Trophoblast cell (in vitro differentiated cells and primary cell): ENCODE measurements around the gene IREB2.

Experiments
- DNase-seq, 2 donors: peaks; one replicate each; pipeline ENCODE4 v3.0.0-alpha.2; 2016
- H2AFZ ChIP-seq: 2 replicates; pipeline ENCODE4 v1.6.1; 2013; ENCODE audit warnings: low read length, moderate library complexity, mild to moderate bottlenecking; ENCODE audit not compliant: insufficient read depth, poor library complexity
- H2AK5ac ChIP-seq: 2 replicates; pipeline ENCODE4 v1.6.1; 2013; ENCODE audit warnings: mild to moderate bottlenecking, low read length
- H2BK120ac ChIP-seq: 2 replicates; pipeline ENCODE4 v1.6.1; 2013; ENCODE audit warnings: low read length, mild to moderate bottlenecking, moderate library complexity; ENCODE audit not compliant: insufficient read depth, poor library complexity
- H2BK12ac ChIP-seq: 2 replicates; pipeline ENCODE4 v1.6.1; 2013; ENCODE audit warnings: mild to moderate bottlenecking, low read length, moderate library complexity
- H2BK5ac ChIP-seq: 2 replicates; pipeline ENCODE4 v1.6.1; 2013; ENCODE audit warnings: low read length, low read depth, moderate library complexity, mild to moderate bottlenecking; ENCODE audit not compliant: poor library complexity
- H3K14ac ChIP-seq: 2 replicates; pipeline ENCODE4 v1.6.1; 2013; ENCODE audit warnings: mild to moderate bottlenecking, low read length
- H3K18ac ChIP-seq: 2 replicates; pipeline ENCODE4 v1.6.1; 2013; ENCODE audit warnings: mild to moderate bottlenecking, low read length
- H3K23ac ChIP-seq: 2 replicates; pipeline ENCODE4 v1.6.1; 2013; ENCODE audit warnings: low read length
- H3K27ac ChIP-seq: 2 replicates; pipeline ENCODE4 v1.5.1; 2013; ENCODE audit warnings: low read depth, mild to moderate bottlenecking, inconsistent platforms, low read length, moderate library complexity
- H3K27me3 ChIP-seq: 2 replicates; pipeline ENCODE4 v1.6.1; 2013; ENCODE audit warnings: inconsistent platforms, mild to moderate bottlenecking, low read length, moderate library complexity; ENCODE audit not compliant: insufficient read depth
- H3K36me3 ChIP-seq, 2 experiments: 1 replicate in 1 of 2; 2 replicates in 1 of 2; pipeline ENCODE4 v1.6.1; 2013; ENCODE audit warnings: low read length in 2 of 2, mild to moderate bottlenecking in 2 of 2, moderate library complexity in 1 of 2; ENCODE audit not compliant: insufficient read depth in 2 of 2, control insufficient read depth in 1 of 2
- H3K4ac ChIP-seq: 2 replicates; pipeline ENCODE4 v1.6.1; 2013; ENCODE audit warnings: low read depth, mild to moderate bottlenecking, low read length, moderate library complexity
- H3K4me1 ChIP-seq, 2 experiments: 1 replicate in 1 of 2; 2 replicates in 1 of 2; pipeline ENCODE4 v1.6.1; 2013; ENCODE audit warnings: low read length in 2 of 2, mild to moderate bottlenecking in 2 of 2, moderate library complexity in 1 of 2; ENCODE audit not compliant: insufficient read depth in 2 of 2, control insufficient read depth in 1 of 2
- H3K4me2 ChIP-seq: 2 replicates; pipeline ENCODE4 v1.6.1; 2013; ENCODE audit warnings: inconsistent platforms, mild to moderate bottlenecking, low read length, moderate library complexity
- H3K4me3 ChIP-seq: 2 replicates; pipeline ENCODE4 v1.5.1; 2013; ENCODE audit warnings: mild to moderate bottlenecking, low read depth, low read length, inconsistent platforms
- H3K79me1 ChIP-seq: one replicate; pipeline ENCODE4 v1.6.1; 2013; ENCODE audit warnings: low read length
- H3K79me2 ChIP-seq: 2 replicates; pipeline ENCODE4 v1.6.1; 2013; ENCODE audit warnings: low read length, mild to moderate bottlenecking; ENCODE audit not compliant: control insufficient read depth, insufficient read depth, poor library complexity
- H3K9ac ChIP-seq: 2 replicates; pipeline ENCODE4 v1.6.1; 2013; ENCODE audit warnings: mild to moderate bottlenecking, low read length
- H3K9me3 ChIP-seq: 2 replicates; pipeline ENCODE4 v1.6.1; 2013; ENCODE audit warnings: low read depth, mild to moderate bottlenecking, control low read depth, inconsistent platforms, low read length; ENCODE audit not compliant: insufficient read depth
- H4K12ac ChIP-seq: 2 replicates; pipeline ENCODE4 v1.6.1; 2013; ENCODE audit warnings: low read depth, mild to moderate bottlenecking, low read length, moderate library complexity
- H4K8ac ChIP-seq: 2 replicates; pipeline ENCODE4 v1.6.1; 2013; ENCODE audit warnings: low read depth, mild to moderate bottlenecking, low read length, moderate library complexity
- H4K91ac ChIP-seq: one replicate; pipeline ENCODE4 v1.6.1; 2013; ENCODE audit warnings: low read depth, mild to moderate bottlenecking, low read length, moderate library complexity
- WGBS: extraction: QIAGEN DNeasy Blood & Tissue Kit; methylation state at CpG from one replicate; pipeline ENCODE4 v1.1.7; 2013; ENCODE audit warnings: missing lambda C conversion rate; ENCODE audit not compliant: insufficient read length, insufficient coverage; ENCODE audit errors: extremely low coverage; 5-methylcytosine and 5-hydroxymethylcytosine counted together

IREB2 gene

DNA sequence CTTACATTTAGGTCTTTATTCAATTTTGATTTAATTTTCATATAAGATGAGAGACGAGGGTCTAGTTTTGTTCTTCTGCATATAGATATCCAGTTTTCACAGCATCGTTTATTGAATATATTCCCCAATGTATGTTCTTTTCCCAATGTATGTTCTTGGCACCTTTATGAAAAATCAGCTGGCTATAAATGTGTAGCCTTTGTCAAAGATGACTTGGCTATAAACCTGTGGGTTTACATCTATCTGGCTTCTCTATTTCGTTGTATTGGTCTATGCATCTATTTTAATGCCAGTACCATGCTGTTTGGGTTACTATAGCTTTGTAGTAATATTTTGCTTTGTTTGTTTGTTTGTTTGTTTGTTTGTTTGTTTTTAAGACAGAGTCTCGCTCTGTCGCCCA is 11.7 kb upstream of the IREB2 start:
- Histone ChIP-seq H3K18ac (no peak overlapping the region), H3K79me2 (no peaks in the 10 kb centered on the region), H3K4ac (no peak overlapping the region), H4K91ac (no peak overlapping the region), H3K4me1 (no peaks in the 10 kb centered on the region), H3K14ac (no peak overlapping the region), H2BK120ac (no peak overlapping the region), H2AFZ (no peak overlapping the region), H3K27ac (no peak overlapping the region), H3K27me3 (no peaks in the 10 kb centered on the region), H4K12ac (no peak overlapping the region), H3K9ac (no peak overlapping the region), H3K9me3 (no peaks in the 10 kb centered on the region), H2AK5ac (no peak overlapping the region), H2BK5ac (no peak overlapping the region), H3K36me3 (no peaks in the 10 kb centered on the region), H3K4me3 (no peak overlapping the region), H3K79me1 (no peaks in the 10 kb centered on the region), H2BK12ac (no peak overlapping the region), H3K23ac (no peak overlapping the region), H4K8ac (no peak overlapping the region), H3K4me2 (no peak overlapping the region)
- WGBS: no CpG with 5 or more reads among the region's 5 CpGs
- DNase-seq: no peak

DNA sequence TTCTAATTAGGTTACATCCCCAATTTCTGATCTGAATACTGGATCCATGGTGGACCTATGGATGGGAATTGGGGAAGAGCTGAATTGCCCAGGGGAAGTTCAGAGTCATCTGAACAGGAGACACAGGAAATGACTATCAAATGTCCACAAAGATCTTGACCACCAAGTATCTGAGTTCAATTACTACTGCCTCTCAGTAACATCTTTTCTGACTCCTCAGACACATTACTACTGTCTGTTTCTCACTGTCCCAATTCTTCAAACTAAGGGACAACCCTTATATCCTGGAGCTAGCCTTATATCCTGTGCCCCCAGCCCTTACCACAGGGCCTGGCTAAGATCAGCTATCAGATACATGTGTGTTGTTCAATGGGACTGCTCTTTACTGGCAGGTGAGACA is 10.1 kb upstream of the IREB2 start:
- Histone ChIP-seq H2BK5ac (no peak overlapping the region), H3K14ac (no peak overlapping the region), H3K4ac (no peak overlapping the region), H3K27ac (no peak overlapping the region), H3K9ac (no peak overlapping the region), H2BK120ac (no peak overlapping the region), H2AK5ac (no peak overlapping the region), H2BK12ac (no peak overlapping the region), H4K12ac (no peak overlapping the region), H3K79me1 (no peaks in the 10 kb centered on the region), H2AFZ (no peak overlapping the region), H3K36me3 (no peaks in the 10 kb centered on the region), H3K27me3 (no peaks in the 10 kb centered on the region), H4K8ac (no peak overlapping the region), H3K18ac (no peak overlapping the region), H3K4me2 (no peak overlapping the region), H3K9me3 (no peaks in the 10 kb centered on the region), H3K23ac (no peak overlapping the region), H3K4me1 (no peaks in the 10 kb centered on the region), H4K91ac (no peak overlapping the region), H3K79me2 (no peaks in the 10 kb centered on the region), H3K4me3 (no peak overlapping the region)
- no peak for DNase-seq

DNA sequence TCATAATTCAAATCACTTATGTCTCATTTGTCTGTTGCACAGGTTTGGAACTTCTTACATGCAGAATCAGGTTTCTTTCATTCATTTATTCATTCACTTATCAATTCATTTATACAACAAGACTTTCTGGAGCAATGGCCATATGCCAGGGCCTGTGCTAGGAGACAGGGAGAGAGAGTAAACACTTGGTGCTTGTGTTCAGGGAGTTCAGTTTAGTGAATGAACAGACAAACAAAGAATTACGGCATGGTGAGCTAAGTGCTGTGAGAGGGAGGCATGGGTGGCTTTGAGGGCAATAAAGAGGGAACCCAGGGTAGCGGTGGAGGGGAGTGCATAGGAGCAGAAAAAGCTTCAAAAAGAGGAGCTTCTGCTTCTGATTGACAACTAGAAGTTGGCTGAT is 8.5 kb upstream of the IREB2 start:
- Histone ChIP-seq H3K4me1 (no peaks in the 10 kb centered on the region), H2AFZ (no peak overlapping the region), H3K9ac (no peak overlapping the region), H3K79me2 (no peaks in the 10 kb centered on the region), H3K4me2 (no peak overlapping the region), H2BK120ac (no peak overlapping the region), H3K9me3 (no peaks in the 10 kb centered on the region), H3K14ac (no peak overlapping the region), H4K8ac (no peak overlapping the region), H3K27me3 (no peaks in the 10 kb centered on the region), H4K12ac (no peak overlapping the region), H3K23ac (no peak overlapping the region), H3K27ac (no peak overlapping the region), H3K36me3 (no peaks in the 10 kb centered on the region), H3K79me1 (no peaks in the 10 kb centered on the region), H2BK12ac (no peak overlapping the region), H3K4me3 (no peak overlapping the region), H3K18ac (no peak overlapping the region), H2AK5ac (no peak overlapping the region), H3K4ac (no peak overlapping the region), H2BK5ac (no peak overlapping the region), H4K91ac (no peak overlapping the region)
- DNase-seq: no peak
- WGBS: no CpG with 5 or more reads among the region's 2 CpGs

DNA sequence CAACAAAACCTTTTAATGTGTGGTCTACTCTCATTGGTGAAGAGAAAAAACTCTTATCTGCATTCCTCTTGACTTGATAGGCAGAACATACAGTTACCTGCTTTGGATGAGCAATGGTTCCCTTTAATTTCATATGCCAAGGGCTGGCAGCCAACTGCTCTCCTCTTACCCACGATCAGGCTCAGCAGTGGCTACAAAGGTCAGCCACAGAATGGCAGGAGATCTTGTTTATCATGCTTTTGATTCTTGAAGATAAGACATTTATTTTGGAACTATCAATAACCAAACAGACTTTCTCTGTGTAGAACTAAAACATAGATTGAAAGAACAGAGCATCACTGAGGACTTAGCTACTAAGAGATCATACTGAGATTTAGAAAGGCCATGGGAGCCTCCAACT is 6.1 kb upstream of the IREB2 start:
- Histone ChIP-seq H3K9me3 (no peaks in the 10 kb centered on the region), H3K18ac (no peak overlapping the region), H3K9ac (no peak overlapping the region), H3K27me3 (no peaks in the 10 kb centered on the region), H3K14ac (no peak overlapping the region), H4K12ac (no peak overlapping the region), H3K4me1 (no peaks in the 10 kb centered on the region), H4K91ac (no peak overlapping the region), H2BK5ac (no peak overlapping the region), H2AFZ (no peak overlapping the region), H3K4ac (no peak overlapping the region), H3K79me1 (no peaks in the 10 kb centered on the region), H3K27ac (no peak overlapping the region), H4K8ac (no peak overlapping the region), H3K4me2 (no peak overlapping the region), H3K79me2 (no peaks in the 10 kb centered on the region), H3K4me3 (no peak overlapping the region), H3K23ac (no peak overlapping the region), H2BK12ac (no peak overlapping the region), H2AK5ac (no peak overlapping the region), H3K36me3 (no peaks in the 10 kb centered on the region), H2BK120ac (no peak overlapping the region)
- DNase-seq: no peak
- no CpG with 5 or more reads among the region's 1 CpG for WGBS

DNA sequence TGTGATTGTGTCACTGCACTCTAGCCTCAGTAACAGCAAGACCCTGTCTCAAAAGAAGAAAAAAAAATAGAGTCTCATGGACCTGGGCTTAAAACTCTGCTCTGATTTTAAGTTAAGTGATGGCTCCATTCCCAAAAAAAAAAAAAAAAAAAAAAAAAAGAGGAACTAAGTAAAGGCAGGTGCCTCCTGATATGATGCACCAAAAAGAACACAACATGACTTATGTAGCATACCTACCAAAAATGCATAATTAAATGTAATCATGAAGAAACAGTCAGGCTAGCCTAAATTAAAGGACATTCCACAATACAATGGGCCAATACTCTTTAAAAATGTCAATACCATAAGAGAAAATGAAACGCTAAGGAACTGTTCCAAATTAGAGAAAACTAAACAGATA is 5.4 kb upstream of the IREB2 start:
- no peak overlapping the region for H2BK5ac ChIP-seq
- no peak overlapping the region for H3K4me2 ChIP-seq
- no peaks in the 10 kb centered on the region for H3K36me3 ChIP-seq
- H3K9me3 ChIP-seq: no peaks in the 10 kb centered on the region
- no peak overlapping the region for H3K27ac ChIP-seq
- no peaks in the 10 kb centered on the region for H3K27me3 ChIP-seq
- no peak overlapping the region for H2BK120ac ChIP-seq
- no peak overlapping the region for H3K4me3 ChIP-seq
- DNase-seq: no peak
- H2AFZ ChIP-seq: no peak overlapping the region
- H4K12ac ChIP-seq: no peak overlapping the region
- H3K4ac ChIP-seq: no peak overlapping the region
- H3K14ac ChIP-seq: no peak overlapping the region
- no peak overlapping the region for H2AK5ac ChIP-seq
- H3K79me1 ChIP-seq: no peaks in the 10 kb centered on the region
- peaks cover 0 to 2% of the 10 kb centered on the region in 2 experiments for H3K4me1 ChIP-seq
- H3K9ac ChIP-seq: no peak overlapping the region
- no peak overlapping the region for H2BK12ac ChIP-seq
- no peak overlapping the region for H4K8ac ChIP-seq
- no CpG with 5 or more reads among the region's 1 CpG for WGBS
- H3K79me2 ChIP-seq: no peaks in the 10 kb centered on the region
- no peak overlapping the region for H3K18ac ChIP-seq
- H4K91ac ChIP-seq: no peak overlapping the region
- no peak overlapping the region for H3K23ac ChIP-seq
